ENCODE measurements around the gene RNF112. TPM values are rescaled to one million over a fixed set of nuclear protein-coding genes. Genes with fewer than 3 reads are reported as not detected.
A peak's percentile ranks its signal among the peaks of the same experiment; 100 is the strongest.

RNF112 gene
- total and polyA plus RNA-seq, 2 of the 13 experiments (the other 11 are each of a cell fraction or from before 2014, with no cell fraction given) = 0.05 TPM; not detected in 1

GRCh38 chr17:19369107-19369778 is 41.8 kb upstream of the RNF112 start (continued):
- TF ChIP-seq ZNF318 (CRISPR knock-in tag; IDR thresholded peaks at IDR 0.05) (no peak), ZSCAN21 (CRISPR knock-in tag; IDR thresholded peaks at IDR 0.05; ENCODE audit: borderline replicate concordance) (no peak), ZBTB3 (CRISPR knock-in tag; IDR thresholded peaks at IDR 0.05; ENCODE audit: borderline replicate concordance, low read depth) (no peak), ZNF567 (CRISPR knock-in tag; IDR thresholded peaks at IDR 0.05; ENCODE audit: borderline replicate concordance) (no peak), KLF16 (CRISPR knock-in tag; IDR thresholded peaks at IDR 0.05) (no peak; a peak in 1 of 4 replicates), ZMYM4 (CRISPR knock-in tag; IDR thresholded peaks at IDR 0.05) (no peak), ZFP36 (IDR thresholded peaks at IDR 0.05; ENCODE audit: borderline replicate concordance, low read depth, low read length, partially characterized antibody) (no peak), ZBTB10 (CRISPR knock-in tag; IDR thresholded peaks at IDR 0.05; ENCODE audit: borderline replicate concordance) (no peak), BRCA1 (CRISPR knock-in tag; IDR thresholded peaks at IDR 0.05) (no peak), ATF3 (CRISPR knock-in tag; IDR thresholded peaks at IDR 0.05) (peak; percentile 79), NRL (CRISPR knock-in tag; IDR thresholded peaks at IDR 0.05; ENCODE audit: borderline replicate concordance) (no peak), SAP130 (CRISPR knock-in tag; IDR thresholded peaks at IDR 0.05; ENCODE audit: low read depth) (peak; percentile 55), ZNF333 (CRISPR knock-in tag; IDR thresholded peaks at IDR 0.05; ENCODE audit: borderline replicate concordance) (no peak), ZNF790 (CRISPR knock-in tag; IDR thresholded peaks at IDR 0.05; ENCODE audit: borderline replicate concordance) (no peak), IKZF4 (CRISPR knock-in tag; IDR thresholded peaks at IDR 0.05; ENCODE audit: borderline replicate concordance, low read depth, not compliant biosample characterization) (no peak), ZBTB42 (CRISPR knock-in tag; IDR thresholded peaks at IDR 0.05) (no peak)

All from HepG2 (cell line).